ENCODE results near the gene CDH3.

- TF ChIP-seq, protein P1, sequence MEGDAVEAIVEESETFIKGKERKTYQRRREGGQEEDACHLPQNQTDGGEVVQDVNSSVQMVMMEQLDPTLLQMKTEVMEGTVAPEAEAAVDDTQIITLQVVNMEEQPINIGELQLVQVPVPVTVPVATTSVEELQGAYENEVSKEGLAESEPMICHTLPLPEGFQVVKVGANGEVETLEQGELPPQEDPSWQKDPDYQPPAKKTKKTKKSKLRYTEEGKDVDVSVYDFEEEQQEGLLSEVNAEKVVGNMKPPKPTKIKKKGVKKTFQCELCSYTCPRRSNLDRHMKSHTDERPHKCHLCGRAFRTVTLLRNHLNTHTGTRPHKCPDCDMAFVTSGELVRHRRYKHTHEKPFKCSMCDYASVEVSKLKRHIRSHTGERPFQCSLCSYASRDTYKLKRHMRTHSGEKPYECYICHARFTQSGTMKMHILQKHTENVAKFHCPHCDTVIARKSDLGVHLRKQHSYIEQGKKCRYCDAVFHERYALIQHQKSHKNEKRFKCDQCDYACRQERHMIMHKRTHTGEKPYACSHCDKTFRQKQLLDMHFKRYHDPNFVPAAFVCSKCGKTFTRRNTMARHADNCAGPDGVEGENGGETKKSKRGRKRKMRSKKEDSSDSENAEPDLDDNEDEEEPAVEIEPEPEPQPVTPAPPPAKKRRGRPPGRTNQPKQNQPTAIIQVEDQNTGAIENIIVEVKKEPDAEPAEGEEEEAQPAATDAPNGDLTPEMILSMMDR (conservative IDR thresholded peaks at IDR 0.05; ENCODE audit: low read length), result no peak
- no peak for TF ChIP-seq EZH2phosphoT487 (IDR thresholded peaks at IDR 0.05; ENCODE audit: borderline replicate concordance)
Measured at GRCh38 chr16:68629351-68629910, 15.7 kb upstream of the CDH3 start.

Measured in Loucy (cell line).